HG03469 (cell line): Measurements from ENCODE around the gene MYB.

Experiments used
- ATAC-seq: cut with Tn5 transposase; IDR thresholded peaks from one replicate; pipeline ENCODE4 v1.9.1; 2021; ENCODE audit warnings: mild to moderate bottlenecking, moderate library complexity, moderate number of reproducible peaks; ENCODE audit not compliant: unreplicated experiment

Gene MYB

DNA sequence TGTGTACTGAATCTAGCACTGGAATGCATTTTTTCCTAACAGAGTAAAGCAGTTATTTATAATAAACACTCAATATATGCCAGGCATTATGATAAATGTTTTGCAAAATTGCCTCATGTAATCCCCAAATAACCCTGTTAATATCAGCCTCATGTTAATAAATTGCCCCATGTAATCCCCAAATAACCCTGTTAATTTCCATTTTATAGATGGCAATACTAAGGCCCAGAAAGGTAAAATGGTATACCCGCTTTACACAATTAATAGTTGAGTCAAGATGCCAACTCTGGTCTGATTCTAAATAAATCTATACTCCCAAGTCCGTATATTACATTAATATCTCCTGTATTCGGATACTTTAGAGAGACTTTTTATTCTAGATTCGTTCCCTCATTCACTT lies 6.3 kb downstream of the MYB start:
- no peak for ATAC-seq

DNA sequence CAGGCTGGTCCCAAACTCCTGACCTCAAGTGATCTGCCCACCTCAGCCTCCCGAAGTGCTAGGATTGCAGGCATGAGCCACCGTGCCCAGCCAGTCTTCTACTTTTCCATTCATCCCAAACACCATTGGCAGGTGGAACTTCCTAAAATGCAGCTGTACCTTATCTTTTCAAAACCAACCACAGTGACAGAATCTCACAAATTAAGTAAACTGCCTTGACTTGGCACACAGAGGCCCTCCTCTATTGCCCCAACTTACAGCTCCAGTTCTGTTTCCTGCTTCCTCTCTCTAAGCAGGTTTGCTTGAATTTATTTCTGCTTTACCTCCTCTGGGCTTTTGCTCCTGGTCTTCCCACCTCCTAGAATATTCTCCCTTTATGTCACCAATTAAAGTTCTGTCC lies 7.6 kb downstream of the MYB start:
- ATAC-seq: no peak

DNA sequence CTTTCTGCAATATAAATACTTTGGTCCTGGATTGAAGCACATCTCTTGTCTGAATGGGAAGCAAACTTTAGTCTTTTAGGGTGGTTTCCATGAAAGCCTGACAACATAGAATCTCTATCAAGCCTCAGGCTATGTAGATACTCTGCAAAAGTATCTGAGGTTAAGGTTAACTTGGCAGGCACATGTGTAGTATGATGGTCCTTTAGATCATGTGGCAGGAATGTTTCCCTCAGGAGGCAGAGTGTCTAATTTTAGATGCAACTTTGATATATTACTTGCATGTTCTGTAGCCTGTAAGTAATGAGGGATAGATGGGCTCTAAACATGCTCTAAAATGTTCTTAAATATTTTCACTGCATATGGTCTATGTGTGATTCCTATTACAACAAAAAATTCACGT lies 8.2 kb downstream of the MYB start:
- no peak for ATAC-seq

DNA sequence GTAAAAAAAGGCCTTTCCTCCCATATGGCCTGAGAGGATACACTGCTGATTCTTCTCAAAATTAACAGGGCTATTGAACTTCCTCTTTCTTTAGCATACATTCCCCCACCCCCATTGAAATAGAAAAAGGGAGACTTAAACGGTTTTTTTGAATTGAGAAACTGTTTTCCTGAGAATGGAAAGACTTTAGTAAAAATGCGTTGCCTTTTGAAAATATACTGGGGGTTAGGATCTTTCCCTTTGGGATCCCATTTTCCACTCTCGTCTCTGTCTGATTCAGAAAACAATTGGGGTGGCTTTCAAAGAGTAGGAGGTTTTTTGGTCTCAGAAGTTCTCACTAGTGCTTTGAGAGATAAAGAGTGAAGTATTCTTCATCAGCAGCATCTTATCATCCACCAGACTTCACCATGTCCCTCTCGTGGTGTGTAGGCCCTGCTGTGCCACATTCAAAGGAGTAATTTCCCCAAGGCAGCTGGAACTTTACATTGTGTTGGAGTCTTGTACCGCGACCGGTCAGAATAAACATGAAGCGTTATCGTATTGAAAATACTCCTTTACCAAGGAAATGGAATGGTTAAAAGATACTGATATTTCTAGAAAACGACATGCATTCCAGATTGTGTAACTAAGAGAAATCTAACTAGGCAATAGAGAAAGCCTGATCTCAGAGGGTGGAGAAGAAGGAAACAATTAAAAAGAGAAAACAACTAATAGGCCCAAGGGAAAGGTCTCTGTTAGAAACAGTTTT lies 10.6 kb downstream of the MYB start:
- ATAC-seq: no peak

DNA sequence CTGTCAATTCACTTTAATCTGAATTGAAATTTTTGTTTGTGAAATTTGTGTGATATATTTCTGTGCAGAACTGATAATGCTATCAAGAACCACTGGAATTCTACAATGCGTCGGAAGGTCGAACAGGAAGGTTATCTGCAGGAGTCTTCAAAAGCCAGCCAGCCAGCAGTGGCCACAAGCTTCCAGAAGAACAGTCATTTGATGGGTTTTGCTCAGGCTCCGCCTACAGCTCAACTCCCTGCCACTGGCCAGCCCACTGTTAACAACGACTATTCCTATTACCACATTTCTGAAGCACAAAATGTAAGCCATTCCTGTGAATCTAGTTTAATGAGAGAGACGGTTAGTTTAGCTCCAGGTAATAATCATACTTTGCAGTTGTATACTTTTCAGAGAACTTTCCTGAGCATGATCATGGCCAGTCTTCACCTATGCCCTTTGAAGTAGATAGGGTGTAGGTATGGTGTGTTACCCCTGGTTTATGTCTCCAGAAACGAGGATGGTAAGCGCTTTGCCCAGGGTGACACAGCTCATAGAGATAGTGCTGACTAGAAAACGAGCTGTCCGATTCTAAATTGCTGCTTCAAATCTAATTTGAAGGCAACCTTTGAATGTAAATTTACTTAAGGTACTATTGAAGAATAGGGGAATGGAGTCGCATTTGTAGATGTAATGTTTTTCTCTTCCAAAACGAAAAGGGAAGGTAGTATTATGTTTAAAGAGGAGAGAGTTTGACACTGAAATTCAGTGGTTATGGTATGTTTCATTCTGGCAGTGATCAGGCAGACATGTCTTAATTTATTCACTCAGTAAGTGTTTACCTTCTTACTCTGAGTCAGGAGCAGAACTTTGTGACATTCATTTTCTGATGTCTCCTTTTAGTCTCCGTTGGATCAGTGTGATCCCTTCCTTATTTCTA lies 11.4 kb downstream of the MYB start:
- no peak for ATAC-seq

DNA sequence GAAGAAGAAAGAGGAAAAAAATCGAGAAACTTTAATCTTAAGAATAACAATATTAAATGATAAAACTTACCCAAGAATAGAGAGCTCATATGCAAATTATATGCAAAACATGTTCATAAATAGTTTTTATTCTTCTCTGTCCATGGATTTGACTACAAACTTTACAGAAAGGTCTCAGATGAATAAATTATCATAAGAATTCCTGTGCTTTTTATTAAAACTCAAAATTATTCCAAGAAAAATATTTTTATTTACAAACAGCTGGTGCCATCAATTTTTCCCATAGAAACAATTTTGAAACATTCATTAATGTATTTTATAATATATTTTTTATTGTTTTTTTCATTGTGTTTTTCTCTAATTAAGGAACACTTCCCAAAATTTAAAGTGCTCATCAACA lies 12.1 kb downstream of the MYB start:
- no peak for ATAC-seq

DNA sequence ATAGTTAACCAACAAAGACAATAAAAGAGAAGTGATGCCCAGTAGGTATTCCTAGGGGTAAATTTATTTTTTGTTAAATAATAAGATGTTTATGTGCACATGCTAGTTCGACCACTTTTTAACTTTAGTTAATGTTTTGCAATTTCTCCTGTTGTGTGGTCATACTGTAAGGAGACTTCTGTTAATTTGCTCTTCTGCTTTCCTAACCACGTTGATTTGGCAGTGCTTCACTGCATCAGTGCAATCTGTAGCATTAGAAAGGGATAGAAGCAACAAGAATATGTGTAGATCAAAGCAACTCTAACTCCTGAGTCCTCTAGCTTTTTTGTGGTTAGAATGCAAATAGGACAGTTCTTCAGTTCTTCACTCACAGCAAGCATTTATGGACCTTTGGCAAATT lies 13.9 kb downstream of the MYB start:
- ATAC-seq: no peak

DNA sequence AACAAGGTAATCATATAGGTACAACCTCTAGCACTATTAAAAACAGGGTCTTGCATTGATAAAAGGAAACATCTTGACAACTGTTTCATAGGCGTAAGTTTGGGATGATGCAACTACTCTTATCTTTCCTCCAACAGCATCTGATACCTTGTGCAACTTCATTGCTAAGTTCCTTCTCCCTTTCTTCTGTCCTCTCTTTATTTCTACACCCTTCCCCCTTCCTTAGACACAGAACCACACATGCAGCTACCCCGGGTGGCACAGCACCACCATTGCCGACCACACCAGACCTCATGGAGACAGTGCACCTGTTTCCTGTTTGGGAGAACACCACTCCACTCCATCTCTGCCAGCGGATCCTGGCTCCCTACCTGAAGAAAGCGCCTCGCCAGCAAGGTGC lies 14.4 kb downstream of the MYB start:
- ATAC-seq: no peak

DNA sequence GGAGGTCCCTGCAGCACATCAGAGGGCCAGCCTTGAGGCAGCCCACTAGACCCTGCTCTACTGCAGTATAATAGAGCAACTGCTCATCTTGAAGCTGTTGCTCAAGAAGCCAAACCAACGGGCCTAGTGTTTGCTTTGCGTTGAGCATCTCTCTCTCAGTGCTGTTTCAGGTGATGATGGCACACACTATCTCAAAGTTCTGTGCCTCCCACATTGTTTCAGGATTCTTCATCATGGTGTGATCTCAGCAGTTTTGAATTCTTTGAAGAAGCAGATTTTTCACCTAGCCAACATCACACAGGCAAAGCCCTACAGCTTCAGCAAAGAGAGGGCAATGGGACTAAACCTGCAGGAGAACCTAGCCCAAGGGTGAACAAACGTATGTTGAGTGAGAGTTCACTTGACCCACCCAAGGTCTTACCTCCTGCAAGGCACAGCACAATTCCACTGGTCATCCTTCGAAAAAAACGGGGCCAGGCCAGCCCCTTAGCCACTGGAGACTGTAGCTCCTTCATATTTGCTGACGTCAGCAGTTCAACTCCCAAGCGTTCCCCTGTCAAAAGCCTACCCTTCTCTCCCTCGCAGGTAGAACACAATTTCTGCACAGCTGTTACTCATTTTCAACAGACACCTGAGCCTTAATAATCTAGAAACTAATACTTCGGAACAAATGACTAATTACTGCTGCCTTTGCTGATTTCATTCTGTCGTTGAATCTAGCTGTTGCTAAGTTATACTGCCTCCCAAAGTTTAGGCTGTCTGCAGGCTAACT lies 15.8 kb downstream of the MYB start:
- no peak for ATAC-seq

DNA sequence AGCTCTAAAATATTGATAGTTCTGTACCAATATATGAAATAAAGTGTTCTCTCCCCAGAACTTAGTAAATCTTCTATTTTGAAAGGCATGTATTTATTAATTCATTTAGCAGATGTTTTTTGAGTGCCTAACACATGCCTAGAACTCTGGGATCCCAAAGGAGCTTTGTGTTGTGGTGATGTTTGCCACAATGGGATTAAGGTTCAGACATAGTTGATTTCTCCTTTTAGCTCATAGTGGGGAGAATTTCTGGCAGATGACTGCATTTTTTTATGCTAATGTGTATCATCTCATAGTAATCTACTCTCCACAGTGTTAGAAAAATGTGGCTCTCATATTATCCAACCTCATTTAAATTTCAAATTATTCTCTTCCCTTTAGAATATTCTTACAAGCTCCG lies 21.7 kb downstream of the MYB start:
- no peak for ATAC-seq

DNA sequence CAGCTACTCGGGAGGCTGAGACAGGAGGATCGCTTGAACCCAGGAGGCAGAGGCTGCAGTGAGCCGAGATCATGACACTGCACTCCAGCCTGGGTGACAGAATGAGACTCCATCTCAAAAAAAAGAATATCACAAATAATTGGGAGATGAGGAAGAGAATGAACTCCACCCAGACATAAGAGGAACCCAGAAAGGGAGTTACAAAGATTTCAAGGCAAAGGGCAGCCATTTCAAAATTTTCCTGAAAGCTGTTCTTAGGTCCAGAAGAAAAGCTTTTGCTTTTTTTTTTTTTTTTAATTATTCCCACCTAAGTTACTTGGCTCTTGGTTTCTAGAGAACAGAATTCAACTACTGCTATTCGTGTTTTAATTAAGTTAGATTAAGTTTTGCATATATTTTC lies 23.8 kb downstream of the MYB start:
- no peak for ATAC-seq

DNA sequence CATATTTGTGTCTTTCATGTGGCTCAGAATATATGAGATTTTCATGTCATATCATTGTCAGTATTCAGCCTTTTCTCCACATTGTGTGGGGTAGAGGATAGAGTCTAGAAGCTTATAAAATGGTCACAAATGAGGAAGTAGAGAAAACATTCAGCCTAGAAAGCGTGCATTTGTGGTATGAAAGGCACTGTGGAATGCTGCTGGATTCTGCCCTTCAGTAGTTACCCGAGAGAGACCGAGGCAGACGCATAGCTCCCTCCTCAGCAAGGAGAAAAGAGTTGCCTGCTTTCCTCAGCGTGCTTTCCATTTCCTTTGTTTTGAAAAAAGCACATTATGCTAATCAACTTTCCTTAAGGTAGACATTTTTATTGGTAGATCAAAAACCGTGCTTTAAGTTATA lies 28.7 kb downstream of the MYB start:
- no peak for ATAC-seq

DNA sequence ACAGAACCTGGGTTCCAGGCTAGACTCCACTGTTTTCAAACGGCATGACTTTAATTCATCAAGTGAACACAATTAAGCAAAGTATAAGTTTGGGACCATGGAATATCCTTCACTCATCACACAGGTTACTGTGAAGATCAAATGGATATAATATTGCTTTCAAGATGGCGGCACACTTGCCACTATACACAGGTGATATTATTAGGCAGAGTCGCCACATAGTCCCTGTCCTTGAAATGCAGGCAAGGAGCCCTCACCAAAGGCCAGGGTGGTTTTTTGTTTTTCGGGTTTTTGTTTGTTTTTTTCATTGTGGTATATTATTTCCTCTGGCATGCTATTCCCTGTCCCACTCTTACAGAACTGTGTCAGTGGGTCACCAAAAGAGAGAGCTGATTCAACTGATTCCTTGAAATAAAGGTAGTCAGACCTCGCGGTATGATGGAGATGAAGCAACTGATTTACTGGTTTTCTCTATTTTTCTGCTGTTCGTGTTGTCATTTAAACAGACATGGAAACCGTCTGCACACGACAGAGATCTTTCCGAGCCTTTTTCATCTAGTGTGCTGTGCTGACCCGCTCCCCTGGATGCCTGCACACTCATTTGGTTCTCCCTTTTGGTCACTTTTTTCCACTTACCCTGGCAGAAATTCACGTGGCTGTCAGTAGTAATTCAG lies 29.7 kb downstream of the MYB start:
- ATAC-seq: no peak

DNA sequence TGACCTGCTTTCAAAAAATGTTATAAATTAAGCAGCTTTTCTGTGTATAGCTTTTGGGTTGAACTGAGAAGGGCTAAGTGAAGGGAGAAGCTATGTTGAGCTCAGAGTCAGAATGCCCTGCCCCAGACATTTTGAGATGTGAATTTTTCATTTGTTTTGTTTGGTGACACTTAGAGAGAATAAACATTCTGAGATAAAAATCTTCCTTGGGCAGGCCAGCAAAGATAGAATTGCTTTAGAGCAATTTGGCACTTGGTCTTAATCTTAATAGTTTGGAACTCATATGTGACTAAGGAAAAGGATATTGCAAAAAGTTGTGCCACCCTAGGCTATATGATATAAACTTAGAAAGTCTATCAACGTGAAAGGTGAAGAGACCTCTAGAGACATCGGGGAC lies 30.2 kb downstream of the MYB start:
- ATAC-seq: no peak

DNA sequence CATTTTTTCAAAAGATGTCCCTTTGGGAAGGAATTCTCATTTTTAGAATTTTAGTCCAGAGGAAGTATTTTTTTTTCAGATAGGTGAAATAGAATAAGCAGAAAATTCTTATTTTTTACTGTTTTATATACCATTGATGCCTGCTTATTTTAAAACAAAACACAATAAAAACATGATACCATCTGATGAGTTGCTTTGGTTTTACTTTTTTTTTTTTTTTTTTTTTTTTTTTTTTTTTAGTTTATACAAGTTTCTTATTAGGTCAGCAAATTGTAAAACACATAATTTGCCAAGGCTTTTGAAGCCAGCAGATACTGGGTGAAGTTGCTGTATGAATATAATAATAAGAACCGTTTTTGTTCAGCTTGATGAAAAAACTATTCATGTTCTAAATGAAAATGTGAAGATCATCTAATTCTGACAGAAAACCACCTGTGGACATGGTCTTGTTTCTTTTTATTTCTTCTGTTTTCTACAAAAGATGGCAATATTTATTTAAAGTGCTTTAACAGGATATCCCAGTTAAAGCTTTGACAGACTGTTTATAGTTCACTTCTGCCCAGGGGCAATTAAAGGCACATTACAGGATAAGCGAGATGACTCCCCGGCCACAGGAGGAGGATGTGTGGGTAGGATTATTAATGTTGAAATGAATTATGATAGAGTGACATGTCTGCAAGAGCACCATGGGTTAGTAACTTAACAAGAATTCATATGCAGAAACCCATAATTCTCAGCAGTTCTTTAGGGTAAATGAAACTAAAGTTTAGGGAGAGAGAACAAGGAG lies 31.1 kb downstream of the MYB start:
- no peak for ATAC-seq

DNA sequence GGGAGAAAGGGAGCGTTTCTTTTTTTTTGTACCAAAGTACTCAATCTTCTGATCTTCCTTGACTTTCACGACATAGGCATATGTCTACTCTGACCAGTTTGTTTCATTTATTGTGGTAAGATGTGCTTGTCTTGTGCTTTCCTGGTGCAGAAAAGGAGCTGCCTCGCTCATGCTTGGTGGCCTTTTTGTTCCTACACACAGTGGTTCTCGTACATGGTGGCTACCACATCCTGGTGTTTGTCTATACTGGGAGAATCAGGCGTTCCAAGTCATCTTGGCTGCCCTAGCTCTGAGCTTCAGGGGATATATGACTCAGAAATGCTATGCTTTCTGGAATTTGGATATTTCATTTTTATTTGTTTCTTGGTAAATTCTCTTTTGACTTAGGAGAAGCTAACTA lies 31.8 kb downstream of the MYB start:
- ATAC-seq: no peak

DNA sequence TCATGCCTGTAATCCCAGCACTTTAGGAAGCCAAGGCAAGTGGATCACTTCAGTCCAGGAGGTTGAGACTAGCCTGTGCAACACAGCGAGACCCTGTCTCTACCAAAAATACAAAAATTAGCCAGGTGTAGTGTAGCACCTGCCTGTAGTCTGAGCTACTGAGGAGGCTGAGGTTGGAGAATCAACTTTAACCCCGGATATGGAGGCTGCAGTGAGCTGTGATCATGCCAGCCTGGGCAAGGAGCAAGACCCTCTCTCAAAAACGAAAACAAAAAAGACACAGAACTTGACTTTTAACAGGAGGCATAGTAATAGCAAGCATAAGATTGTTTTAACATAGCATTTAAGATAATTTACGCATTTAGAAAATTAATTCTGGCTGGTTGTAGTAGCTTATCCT lies 32.5 kb downstream of the MYB start:
- ATAC-seq: no peak

DNA sequence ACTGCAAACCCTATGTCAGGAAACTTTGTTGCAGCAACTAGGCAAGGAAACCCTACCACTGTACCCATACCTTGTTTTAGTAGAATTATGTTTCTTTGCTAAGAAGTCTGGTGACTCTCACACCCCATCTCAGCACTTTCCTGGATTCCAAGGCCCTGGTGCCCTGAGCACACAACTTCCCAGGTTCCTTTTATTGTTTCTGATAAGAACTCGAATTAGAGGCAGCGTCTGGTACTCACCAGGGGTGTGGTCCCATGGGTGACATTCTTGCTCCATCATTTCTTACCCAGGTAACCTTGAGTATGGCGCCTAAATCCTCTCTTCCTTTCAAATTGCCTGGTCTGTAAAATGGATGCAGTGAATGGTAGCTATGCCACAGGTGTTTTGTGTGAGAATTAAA lies 34.1 kb downstream of the MYB start:
- no peak for ATAC-seq

DNA sequence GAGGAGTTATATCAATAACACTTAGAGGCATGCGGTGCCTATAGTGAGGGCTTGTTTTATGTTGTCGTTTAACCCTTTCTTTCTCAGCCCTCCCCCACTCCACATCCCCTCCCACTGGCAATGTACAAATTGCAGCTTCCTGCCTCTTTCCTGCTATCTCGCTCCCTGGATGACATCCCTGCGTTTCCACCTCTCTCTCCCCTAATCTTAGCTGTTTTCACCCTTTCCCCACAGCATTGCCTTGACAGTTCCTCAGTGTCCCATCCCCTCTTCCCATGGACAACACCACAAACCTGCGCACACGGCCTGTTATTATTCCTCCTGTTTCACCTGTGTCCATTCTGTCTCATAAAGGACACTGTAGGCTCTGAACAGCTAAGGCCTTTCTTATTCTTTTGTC lies 34.5 kb downstream of the MYB start:
- no peak for ATAC-seq

DNA sequence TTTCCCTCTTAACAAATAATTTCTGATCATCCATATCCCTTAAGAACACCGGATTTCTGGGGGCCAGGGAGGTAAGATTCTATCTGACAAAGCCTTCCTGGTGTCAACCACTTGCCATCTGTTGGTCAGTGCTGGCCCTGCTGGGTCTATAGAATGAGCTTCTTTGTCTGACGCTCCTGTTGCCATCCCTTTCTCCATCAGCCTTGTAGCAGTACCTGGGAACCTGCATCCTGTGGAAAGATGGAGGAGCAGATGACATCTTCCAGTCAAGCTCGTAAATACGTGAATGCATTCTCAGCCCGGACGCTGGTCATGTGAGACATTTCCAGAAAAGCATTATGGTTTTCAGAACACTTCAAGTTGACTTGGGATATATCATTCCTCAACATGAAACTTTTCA lies 36.6 kb downstream of the MYB start:
- ATAC-seq: no peak
